OCI-LY7 (cell line): ENCODE results near the gene SNX22. TPM values are rescaled to one million over a fixed set of nuclear protein-coding genes. Genes with fewer than 3 reads are reported as not detected.

Experiments used
- BruUV-seq: library from RNA; stranded (reverse); fragments of 400-500 nt; replicated peaks from 2 replicates; lab custom pipeline; 2021; lab: Mats Ljungman, UMichigan
- CTCF ChIA-PET: fragments of 300-600 bp; sonication (Branson Sonifier 250); formaldehyde crosslinking; loops from one replicate; lab custom pipeline; 2022; ENCODE audit warnings: antibody characterized with exemption; ENCODE audit not compliant: unreplicated experiment; lab: Charles Lee
- POLR2A ChIA-PET: fragments of 300-600 bp; sonication (Branson Sonifier 250); formaldehyde crosslinking; loops from one replicate; lab custom pipeline; 2022; ENCODE audit warnings: antibody characterized with exemption; lab: Charles Lee
- DNase-seq: peaks from one replicate; pipeline ENCODE4 v3.0.0-alpha.2; 2015; ENCODE audit warnings: low spot score
- H2AFZ ChIP-seq: fragments of 200-600 bp; sonication (generic), shearing (Covaris generic); 2 replicates; pipeline ENCODE4 v1.6.1; 2014; ENCODE audit warnings: mild to moderate bottlenecking, antibody characterized with exemption, low read length, moderate library complexity
- H3K27ac ChIP-seq: fragments of 200-600 bp; sonication (generic); 2 replicates; pipeline ENCODE4 v1.5.1; 2014; ENCODE audit warnings: mixed run types, low read depth, mild to moderate bottlenecking, moderate library complexity, low read length, inconsistent platforms; ENCODE audit not compliant: poor library complexity, severe bottlenecking
- H3K36me3 ChIP-seq: fragments of 200-600 bp; sonication (generic); 2 replicates; pipeline ENCODE4 v1.6.1; 2014; ENCODE audit warnings: mild to moderate bottlenecking, antibody characterized with exemption, low read length, moderate library complexity, mixed read lengths; ENCODE audit not compliant: insufficient read depth
- H3K4me1 ChIP-seq: fragments of 200-600 bp; sonication (generic); 2 replicates; pipeline ENCODE4 v1.5.1; 2014; ENCODE audit warnings: mild to moderate bottlenecking, low read length; ENCODE audit not compliant: insufficient read depth, poor library complexity, severe bottlenecking
- H3K4me2 ChIP-seq: fragments of 200-600 bp; sonication (generic); 2 replicates; pipeline ENCODE4 v1.6.1; 2014; ENCODE audit warnings: mild to moderate bottlenecking, low read length
- H3K4me3 ChIP-seq: fragments of 200-600 bp; sonication (generic); 2 replicates; pipeline ENCODE4 v1.5.1; 2014; ENCODE audit warnings: mild to moderate bottlenecking, low read depth, low read length; ENCODE audit not compliant: poor library complexity, severe bottlenecking
- H3K79me2 ChIP-seq: fragments of 200-600 bp; sonication (generic); 2 replicates; pipeline ENCODE4 v1.6.1; 2016; ENCODE audit warnings: low read depth, mild to moderate bottlenecking, low read length, moderate library complexity, mixed read lengths; ENCODE audit not compliant: insufficient read depth
- H3K9me2 ChIP-seq: fragments of 200-600 bp; sonication (generic); 2 replicates; pipeline ENCODE4 v1.6.1; 2016; ENCODE audit warnings: mild to moderate bottlenecking, low read length, mixed read lengths; ENCODE audit not compliant: insufficient read depth
- H3K9me3 ChIP-seq: fragments of 200-600 bp; sonication (generic); 2 replicates; pipeline ENCODE4 v1.6.1; 2014; ENCODE audit warnings: mild to moderate bottlenecking, mixed run types, low read length, mixed read lengths
- H4K20me1 ChIP-seq: fragments of 200-600 bp; sonication (generic); 2 replicates; pipeline ENCODE4 v1.6.1; 2014; ENCODE audit warnings: mild to moderate bottlenecking, antibody characterized with exemption, low read length, moderate library complexity, mixed read lengths; ENCODE audit not compliant: insufficient read depth
- CTCF ChIP-seq: fragments of 200-600 bp; sonication (generic); conservative IDR thresholded peaks from 2 replicates; pipeline ENCODE4 v1.5.1; 2014; ENCODE audit warnings: mild to moderate bottlenecking, antibody characterized with exemption, low read length, moderate library complexity, mixed read lengths
- EZH2phosphoT487 ChIP-seq: fragments of 200-600 bp; sonication (generic); IDR thresholded peaks from 2 replicates; pipeline ENCODE4 v1.6.1; 2018; ENCODE audit warnings: low read depth, borderline replicate concordance, mild to moderate bottlenecking, mixed run types, antibody characterized with exemption, low read length, moderate library complexity, mixed read lengths
- intact Hi-C: fragments of 100-400 bp; cut with micrococcal nuclease; formaldehyde crosslinking; loops from one replicate; pipeline ENCODE4 v1.10.0; 2022; ENCODE audit not compliant: unreplicated experiment
- total RNA-seq, 2 experiments: library from RNA; depleted of rRNA in 1 of 2; stranded (reverse); fragments of >200 nt in 1 of 2; shearing (Covaris generic) in 1 of 2; gene quantifications; 2 replicates each; pipeline ENCODE4 v1.2.3, GENCODE V29; 2014 to 2022

Gene SNX22
- total RNA-seq, 2 experiments from 2014 or later = 65.7 to 68.8 TPM

GRCh38 chr15:64185146-64185911 is 33.8 kb downstream of the SNX22 start:
- Histone ChIP-seq H4K20me1 (no peaks in the 10 kb centered on the region), H3K4me1 (no peaks in the 10 kb centered on the region), H3K79me2 (no peaks in the 10 kb centered on the region), H3K9me3 (no peaks in the 10 kb centered on the region), H3K4me2 (no peak overlapping the region), H3K4me3 (no peak overlapping the region), H3K36me3 (peaks cover 4% of the 10 kb centered on the region; the same call in 1 of the 2 replicates), H3K27ac (no peak overlapping the region), H3K9me2 (no peaks in the 10 kb centered on the region), H2AFZ (no peak overlapping the region)
- ChIA-PET CTCF (no interaction called here), POLR2A (interaction anchor here (0.7 to 1.4 kb wide), 3 partner anchors 9 to 186 kb away, joined by 3 to 5 read pairs (median 4); no protein-coding TSS in a partner anchor)
- TF ChIP-seq EZH2phosphoT487 (no peak), CTCF (no peak)
- BruUV-seq = no TSS peak
- DNase-seq = no peak
- intact Hi-C loops = no loop called here

- no peak for TF ChIP-seq EZH2phosphoT487
- no peak for TF ChIP-seq CTCF
- DNase-seq = no peak
- Histone ChIP-seq H3K79me2 (no peaks in the 10 kb centered on the region), H2AFZ (no peak overlapping the region), H3K36me3 (peaks cover 4% of the 10 kb centered on the region; the same call in 1 of the 2 replicates), H3K4me1 (no peaks in the 10 kb centered on the region), H4K20me1 (no peaks in the 10 kb centered on the region), H3K9me3 (no peaks in the 10 kb centered on the region), H3K4me3 (no peak overlapping the region), H3K4me2 (no peak overlapping the region), H3K9me2 (no peaks in the 10 kb centered on the region), H3K27ac (no peak overlapping the region)
- CTCF ChIA-PET = no interaction called here
- BruUV-seq = no TSS peak
- POLR2A ChIA-PET = no interaction called here
- intact Hi-C loops = no loop called here
These were observed 36.1 kb downstream of the SNX22 start for GRCh38 chr15:64187396-64188191.
